ENCODE results near the gene CDC42EP5. TPM values are rescaled to one million over a fixed set of nuclear protein-coding genes. Genes with fewer than 3 reads are reported as not detected.

The CDC42EP5 gene
- total RNA-seq, 1 donor from 2014 or later = 6.7 TPM

GRCh38 chr19:54431255-54431838 lies 41.7 kb downstream of the CDC42EP5 start:
- H3K9me3 Mint-ChIP-seq = no peaks in the 10 kb centered on the region
- H3K36me3 Mint-ChIP-seq (ENCODE audit: low read depth) = peaks cover 11% of the 10 kb centered on the region
- peak; percentile 8 for TF ChIP-seq CTCF (conservative IDR thresholded peaks at IDR 0.05)
- peaks cover 40% of the 10 kb centered on the region for H3K4me1 Mint-ChIP-seq
- DNase-seq (ENCODE audit: low read depth, low spot score) = no peak
- H3K4me3 Mint-ChIP-seq = peak overlapping the region; percentile 84
- H3K27ac Mint-ChIP-seq (ENCODE audit: unreplicated experiment) = no peak overlapping the region
- H3K27me3 Mint-ChIP-seq (ENCODE audit: low read depth) = peaks cover 12% of the 10 kb centered on the region

GRCh38 chr19:54430306-54431254 lies 42.5 kb downstream of the CDC42EP5 start:
- peak; percentile 74 for DNase-seq (ENCODE audit: low read depth, low spot score)
- Mint-ChIP-seq H3K4me1 (peaks cover 42% of the 10 kb centered on the region), H3K27ac (ENCODE audit: unreplicated experiment) (no peak overlapping the region), H3K9me3 (no peaks in the 10 kb centered on the region), H3K36me3 (ENCODE audit: low read depth) (peaks cover 11% of the 10 kb centered on the region), H3K27me3 (ENCODE audit: low read depth) (peaks cover 11% of the 10 kb centered on the region), H3K4me3 (peak overlapping the region; percentile 84)
- TF ChIP-seq CTCF (conservative IDR thresholded peaks at IDR 0.05) = peak; percentile 52

- peak overlapping the region; percentile 67 for H3K27ac Mint-ChIP-seq (ENCODE audit: unreplicated experiment)
- H3K27me3 Mint-ChIP-seq (ENCODE audit: low read depth) = peaks cover 6% of the 10 kb centered on the region
- peaks cover 36% of the 10 kb centered on the region for H3K4me1 Mint-ChIP-seq
- H3K36me3 Mint-ChIP-seq (ENCODE audit: low read depth) = peaks cover 13% of the 10 kb centered on the region
- no peaks in the 10 kb centered on the region for H3K9me3 Mint-ChIP-seq
- TF ChIP-seq CTCF (conservative IDR thresholded peaks at IDR 0.05) = no peak
- DNase-seq (ENCODE audit: low read depth, low spot score) = no peak
- H3K4me3 Mint-ChIP-seq = peak overlapping the region; percentile 70
Observed at GRCh38 chr19:54429545-54430227, 43.4 kb downstream of the CDC42EP5 start.

GRCh38 chr19:54429176-54429495 lies 44.0 kb downstream of the CDC42EP5 start:
- DNase-seq (ENCODE audit: low read depth, low spot score) = no peak
- peak overlapping the region; percentile 70 for H3K4me3 Mint-ChIP-seq
- H3K9me3 Mint-ChIP-seq = no peaks in the 10 kb centered on the region
- H3K4me1 Mint-ChIP-seq = peaks cover 30% of the 10 kb centered on the region
- peaks cover 5% of the 10 kb centered on the region for H3K27me3 Mint-ChIP-seq (ENCODE audit: low read depth)
- peaks cover 13% of the 10 kb centered on the region for H3K36me3 Mint-ChIP-seq (ENCODE audit: low read depth)
- peak overlapping the region; percentile 67 for H3K27ac Mint-ChIP-seq (ENCODE audit: unreplicated experiment)
- no peak for TF ChIP-seq CTCF (conservative IDR thresholded peaks at IDR 0.05)

- Mint-ChIP-seq H3K27ac (ENCODE audit: unreplicated experiment) (no peak overlapping the region), H3K9me3 (no peaks in the 10 kb centered on the region), H3K27me3 (ENCODE audit: low read depth) (peaks cover 4% of the 10 kb centered on the region), H3K4me3 (no peak overlapping the region), H3K4me1 (peaks cover 26% of the 10 kb centered on the region), H3K36me3 (ENCODE audit: low read depth) (peaks cover 12% of the 10 kb centered on the region)
- DNase-seq (ENCODE audit: low read depth, low spot score) = no peak
- TF ChIP-seq CTCF (conservative IDR thresholded peaks at IDR 0.05) = no peak
Observed at GRCh38 chr19:54428323-54429175, 44.5 kb downstream of the CDC42EP5 start.
